T47D (cell line): ENCODE data around the gene ARID3B.
A peak's percentile ranks its signal among the peaks of the same experiment; 100 is the strongest.

Source experiments
- DNase-seq, 2 experiments: peaks; one replicate each; pipeline versions ENCODE4 v3.0.0 to v3.0.0-alpha.2; 2011 to 2012; ENCODE audit warnings: low read depth in 1 of 2, low spot score in 1 of 2
- JUND ChIP-seq: IDR thresholded peaks from 2 replicates; pipeline ENCODE4 v1.6.1; 2012; ENCODE audit warnings: low read depth
- in situ Hi-C: cut with HindIII; loops from 2 replicates; pipeline ENCODE4 v1.10.0; 2016; ENCODE audit warnings: low sequenced_read_pairs, low pct_unique_long_range_greater_than_20kb

ARID3B gene

DNA sequence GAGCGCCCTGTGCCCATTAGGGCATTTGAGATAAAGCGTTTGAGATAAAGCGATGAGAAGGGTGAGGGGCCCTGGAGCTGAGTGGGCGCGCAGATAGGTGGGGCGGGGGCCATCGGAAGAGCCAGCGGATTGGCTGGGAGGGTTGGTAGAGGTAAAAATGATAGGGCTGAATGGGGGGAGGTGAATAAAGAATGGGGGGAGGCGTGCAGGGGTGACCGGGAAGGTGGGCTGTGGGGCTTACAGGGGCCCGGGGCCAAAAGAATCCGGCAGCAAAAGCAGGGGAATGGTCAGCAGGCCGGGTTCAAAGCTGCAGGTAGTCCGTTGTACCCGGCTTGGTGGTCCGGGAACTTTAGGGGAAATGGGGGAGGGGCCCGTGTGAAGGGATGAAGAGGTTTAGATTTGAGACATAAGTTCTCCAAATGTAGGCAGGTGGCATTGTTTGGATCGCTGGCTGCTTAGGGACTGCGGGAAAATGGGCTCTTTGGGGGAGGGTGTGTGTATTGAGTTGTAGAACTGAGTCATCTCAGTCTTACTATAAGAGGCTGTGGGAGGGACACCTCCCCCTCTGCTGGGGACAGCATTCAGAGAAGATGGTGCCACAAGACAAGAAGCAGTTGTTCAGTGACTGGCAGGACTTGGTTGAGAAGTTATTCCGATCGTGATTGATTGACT is 610 bp downstream of the ARID3B start:
- in situ Hi-C loops = no loop called here
- DNase-seq = peak in 1 of 2 experiments; percentile 59
- no peak for TF ChIP-seq JUND

DNA sequence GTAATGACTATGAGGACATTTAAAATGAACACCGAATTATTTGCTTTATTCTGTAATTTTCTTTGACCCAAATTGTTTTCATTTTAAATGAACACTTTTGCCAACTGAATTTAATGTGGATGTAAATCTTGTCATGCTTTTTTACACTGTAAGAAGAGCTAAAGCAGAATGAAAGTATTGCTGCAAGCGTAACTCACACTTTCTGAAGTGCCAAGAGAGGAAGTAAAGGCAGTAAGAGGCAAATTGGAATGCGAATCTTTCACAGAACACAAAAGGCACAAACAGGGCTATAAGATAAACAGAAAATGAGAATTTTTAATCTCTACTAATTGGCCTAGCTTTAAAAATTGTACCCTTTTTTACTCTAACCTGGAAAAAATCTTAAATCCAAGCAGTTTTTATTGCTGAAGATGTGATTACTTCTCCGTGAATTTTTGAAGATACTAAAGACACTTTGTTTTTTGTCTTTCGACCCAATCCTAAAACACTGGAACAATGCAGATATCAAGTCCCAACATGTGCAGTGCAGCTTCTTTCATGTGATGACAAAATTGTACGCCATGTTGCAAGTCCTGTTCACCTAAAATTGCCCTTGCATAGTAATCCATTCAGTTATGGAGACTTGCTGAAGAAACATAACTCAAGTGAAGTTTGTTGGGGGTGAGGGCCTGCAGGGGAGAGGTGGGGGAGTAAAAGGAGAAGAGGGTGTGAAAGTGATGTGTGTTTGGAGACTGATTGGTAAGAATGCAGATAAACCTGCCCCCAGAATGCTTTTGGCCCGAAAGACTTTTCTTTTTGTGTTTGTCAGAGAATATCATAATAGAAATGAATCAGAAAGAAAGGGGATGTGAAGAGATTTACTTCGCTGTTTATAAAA is 1.4 kb downstream of the ARID3B start:
- TF ChIP-seq JUND = no peak
- DNase-seq = no peak
- in situ Hi-C loops = no loop called here

DNA sequence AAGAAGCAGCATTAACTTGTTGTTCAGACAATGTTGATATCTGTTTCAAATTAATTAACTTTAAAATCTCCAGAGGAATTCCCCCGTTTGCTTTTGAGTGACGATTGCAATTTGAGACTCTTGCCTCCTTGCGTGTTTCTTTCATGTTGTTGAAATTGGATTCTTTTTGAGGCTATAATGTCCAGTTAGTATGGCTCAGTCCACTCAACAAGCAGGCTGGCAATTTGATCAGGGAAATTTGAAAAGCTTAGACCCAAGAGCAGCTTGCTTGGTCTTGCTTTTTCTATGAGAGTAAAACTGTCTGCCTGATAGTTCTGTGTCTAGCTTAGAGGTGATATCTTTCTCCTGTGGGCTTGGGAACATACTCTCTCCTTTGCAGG is 2.0 kb downstream of the ARID3B start:
- DNase-seq = no peak
- in situ Hi-C loops = no loop called here

DNA sequence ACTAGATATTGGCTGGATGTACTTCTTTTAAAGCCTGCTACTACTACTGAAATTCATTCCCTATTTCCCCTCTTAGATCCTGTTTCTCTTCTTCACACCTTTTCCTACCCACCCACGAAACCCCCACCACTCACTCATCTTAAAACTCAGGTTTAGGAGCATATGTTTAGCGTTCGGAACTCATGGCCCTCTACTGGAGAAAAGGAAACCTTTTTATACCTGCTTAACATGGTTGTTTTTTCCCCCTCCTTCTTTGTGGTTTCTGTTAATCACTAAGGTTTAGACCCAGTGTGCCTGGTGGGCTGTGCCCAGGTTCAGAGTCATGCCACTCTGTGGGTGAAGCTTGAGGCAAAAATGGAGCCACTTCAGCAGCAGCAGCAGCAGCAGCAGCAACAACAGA is 2.6 kb downstream of the ARID3B start:
- in situ Hi-C loops = no loop called here
- peak in 1 of 2 experiments; percentile 22 for DNase-seq
- no peak for TF ChIP-seq JUND

More for the DNA sequence above, 2.0 kb downstream of the ARID3B start:
- TF ChIP-seq JUND = no peak

DNA sequence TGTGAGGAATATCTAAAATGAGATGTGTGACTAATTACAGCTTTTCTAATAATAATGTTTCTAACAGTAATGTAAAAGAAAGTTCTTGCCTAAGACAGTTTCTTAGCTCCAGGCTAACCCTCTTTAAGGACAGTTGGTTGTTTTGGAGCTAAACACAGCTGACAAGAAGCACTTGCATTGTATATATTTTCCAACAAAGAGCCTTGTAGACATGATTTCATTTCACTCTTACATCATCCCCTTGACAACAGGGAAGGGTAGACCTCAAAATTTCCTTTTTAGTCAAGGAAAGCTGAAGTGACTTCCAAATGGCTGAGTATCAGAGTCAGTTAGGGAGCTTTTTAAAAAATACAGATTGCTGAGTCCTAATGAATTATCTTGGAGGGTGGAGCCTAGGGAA is 4.1 kb downstream of the ARID3B start:
- in situ Hi-C loops = no loop called here
- DNase-seq = no peak
- no peak for TF ChIP-seq JUND

DNA sequence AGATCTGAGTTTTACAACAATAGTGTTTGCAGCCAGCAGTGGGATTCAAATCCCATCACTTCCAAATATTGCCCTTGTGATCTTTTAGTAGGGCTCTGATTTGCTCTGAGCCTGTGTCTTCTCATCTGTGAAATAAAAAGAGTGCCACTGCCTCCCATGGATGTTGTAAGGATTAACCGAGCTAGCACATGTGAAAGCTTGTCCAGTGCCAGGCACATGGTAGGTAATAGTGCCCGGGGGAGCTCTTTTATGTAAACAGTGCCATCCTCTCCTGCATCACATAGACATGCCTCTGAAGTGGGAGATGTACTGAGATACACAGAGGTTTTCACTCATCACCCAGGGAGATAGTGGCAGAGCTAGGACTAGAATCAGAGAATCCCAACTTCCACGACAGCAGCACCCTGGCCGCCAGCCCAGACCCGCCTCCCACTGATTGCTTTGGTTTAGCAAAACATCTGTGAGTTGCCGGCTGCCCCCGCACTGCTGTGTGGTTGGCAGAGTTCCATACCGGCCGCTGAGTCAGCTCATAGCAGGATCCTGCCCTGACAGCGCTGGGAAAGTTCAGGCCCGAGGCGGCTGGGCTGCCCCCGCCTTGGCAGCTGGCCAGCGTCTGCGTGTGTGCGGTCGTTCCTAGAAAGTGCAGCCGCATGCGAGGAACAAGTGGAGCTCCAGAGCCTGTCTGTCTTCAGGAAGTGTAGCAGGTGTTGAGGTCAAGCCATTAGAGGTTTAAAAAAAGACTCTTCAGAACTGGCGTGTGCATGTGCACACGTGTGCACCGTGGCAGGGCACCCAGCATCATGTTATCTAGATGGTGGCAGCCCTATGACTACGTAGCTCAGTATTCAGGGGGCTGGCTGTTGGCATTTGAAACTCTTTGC is 5.0 kb downstream of the ARID3B start:
- no peak for TF ChIP-seq JUND
- peak in 1 of 2 experiments; percentile 82 for DNase-seq
- in situ Hi-C loops = no loop called here

DNA sequence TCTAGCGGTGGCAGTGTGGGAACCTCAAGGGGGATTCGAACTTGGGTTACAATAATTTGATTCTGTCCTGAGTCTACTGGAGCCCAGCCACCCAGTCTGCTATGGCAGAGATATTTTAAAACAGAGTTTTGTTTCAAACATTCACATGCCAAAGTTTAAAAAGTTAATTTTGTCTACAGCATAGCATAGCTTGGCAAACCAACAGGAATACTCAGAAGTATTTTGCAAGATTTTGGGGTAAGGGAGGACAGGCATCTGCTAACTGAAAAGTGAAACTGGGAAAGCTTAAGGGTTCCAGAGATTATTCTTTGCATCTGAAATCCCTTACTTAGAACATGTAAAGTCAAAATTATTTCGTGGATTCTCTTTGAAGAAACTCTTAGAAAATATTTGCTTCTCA is 6.6 kb downstream of the ARID3B start:
- no peak for DNase-seq
- no peak for TF ChIP-seq JUND
- in situ Hi-C loops = no loop called here

DNA sequence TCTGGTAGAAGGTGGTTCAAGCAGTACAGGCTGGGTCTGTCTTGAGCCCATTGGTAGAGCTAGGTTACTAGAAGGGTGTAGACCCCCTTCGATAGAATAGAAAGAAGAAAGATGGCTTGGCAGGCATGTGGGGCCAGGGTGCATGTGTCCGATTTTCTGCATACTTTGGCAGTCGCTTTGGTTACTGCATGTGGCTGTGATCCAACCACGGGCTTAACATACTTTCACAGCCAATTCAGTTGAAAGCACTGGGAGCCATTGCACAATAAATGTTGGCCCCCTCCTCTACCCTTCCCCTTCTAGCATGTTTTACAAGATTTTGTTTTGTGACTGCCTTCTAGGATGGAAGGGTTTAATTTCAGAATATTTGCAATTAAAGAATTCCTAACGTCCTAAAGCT is 7.2 kb downstream of the ARID3B start:
- in situ Hi-C loops = no loop called here
- no peak for DNase-seq
- no peak for TF ChIP-seq JUND

DNA sequence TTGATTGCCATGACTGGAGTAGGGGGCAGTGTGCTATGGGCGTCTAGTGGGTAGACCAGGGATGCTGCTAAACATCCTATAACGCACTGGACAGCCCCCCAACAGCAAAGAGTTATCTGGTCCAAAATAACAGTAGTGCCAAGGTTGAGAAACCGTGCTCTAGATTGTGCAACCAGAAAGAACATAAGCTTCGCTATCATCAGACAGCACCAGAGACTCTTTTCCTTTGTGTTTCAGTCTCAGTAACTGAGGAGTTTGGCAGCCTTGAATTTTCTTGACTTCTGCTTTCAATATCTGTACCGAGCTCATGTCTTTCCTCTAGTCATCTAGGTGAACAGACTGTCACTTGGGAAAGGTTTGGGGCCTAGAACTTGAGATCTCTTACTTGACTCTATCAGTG is 8.8 kb downstream of the ARID3B start:
- in situ Hi-C loops = no loop called here
- DNase-seq = no peak
- no peak for TF ChIP-seq JUND

DNA sequence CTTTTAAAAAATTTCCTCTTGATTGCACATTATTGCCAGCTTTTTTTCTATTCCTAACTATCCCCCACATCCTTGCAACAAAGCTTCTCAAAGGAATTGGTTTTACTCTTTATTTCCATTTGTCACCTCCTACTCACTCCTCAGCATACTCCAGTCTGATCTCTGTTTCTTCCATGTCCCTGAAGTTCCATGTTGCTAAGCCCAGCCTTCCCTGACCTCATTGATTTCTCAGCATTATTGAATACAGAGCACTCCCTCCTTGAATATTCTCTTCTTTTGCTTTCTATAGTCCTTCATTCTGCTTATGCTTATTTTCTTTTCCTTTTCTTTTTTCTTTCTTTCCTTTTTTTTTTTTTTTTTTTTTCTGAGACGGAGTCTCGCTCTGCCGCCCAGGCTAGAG is 10.7 kb downstream of the ARID3B start:
- no peak for TF ChIP-seq JUND
- in situ Hi-C loops = no loop called here
- DNase-seq = no peak

DNA sequence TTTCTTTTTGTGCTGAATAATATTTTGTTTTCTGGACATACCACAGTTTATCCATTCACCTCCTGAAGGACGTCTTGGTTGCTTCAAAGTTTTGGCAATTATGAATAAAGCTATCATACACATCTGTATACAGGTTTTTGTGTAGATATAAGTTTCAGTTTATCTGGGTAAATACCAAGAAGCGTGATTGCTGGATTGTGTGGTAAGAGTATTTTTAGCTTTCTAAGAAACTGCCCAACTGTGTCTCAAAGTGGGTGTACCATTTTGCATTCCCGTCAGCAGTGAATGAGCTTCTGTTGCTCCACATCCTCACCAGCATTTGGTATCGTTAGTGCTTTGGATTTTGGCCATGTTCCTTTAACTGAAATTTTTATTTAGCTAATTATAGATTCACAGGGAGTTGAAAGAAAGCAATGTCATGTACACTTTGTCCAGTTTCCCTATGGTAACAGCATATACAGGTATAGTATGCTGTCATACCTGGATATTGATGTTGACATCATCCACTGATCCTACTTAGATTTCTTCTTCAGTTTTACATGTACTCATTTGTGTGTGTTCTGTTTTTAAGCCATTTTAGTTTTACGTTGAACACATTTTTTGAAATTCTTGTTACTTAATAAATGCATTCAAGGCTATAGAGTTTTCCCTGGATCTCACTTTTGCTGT is 11.9 kb downstream of the ARID3B start:
- no peak for DNase-seq
- TF ChIP-seq JUND = no peak
- in situ Hi-C loops = no loop called here

DNA sequence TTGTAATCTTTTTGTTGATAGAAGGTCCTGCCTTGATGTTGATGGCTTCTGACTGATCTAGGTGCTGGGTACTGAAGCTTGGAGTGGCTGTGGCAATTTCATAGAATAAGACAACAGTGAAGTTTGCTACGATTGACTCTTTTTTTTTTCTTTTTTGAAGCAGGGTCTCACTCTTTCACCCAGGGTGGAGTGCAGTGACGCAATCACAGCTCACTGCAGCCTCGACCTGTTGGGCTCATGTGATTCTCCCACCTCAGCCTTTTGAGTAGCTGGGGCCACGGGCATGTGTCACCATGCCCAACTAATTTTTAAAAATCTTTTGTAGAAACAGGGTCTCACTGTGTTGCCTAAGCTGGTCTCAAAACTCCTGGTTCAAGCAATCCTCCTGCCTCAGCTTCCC is 14.2 kb downstream of the ARID3B start:
- in situ Hi-C loops = no loop called here
- TF ChIP-seq JUND = no peak
- DNase-seq = no peak

DNA sequence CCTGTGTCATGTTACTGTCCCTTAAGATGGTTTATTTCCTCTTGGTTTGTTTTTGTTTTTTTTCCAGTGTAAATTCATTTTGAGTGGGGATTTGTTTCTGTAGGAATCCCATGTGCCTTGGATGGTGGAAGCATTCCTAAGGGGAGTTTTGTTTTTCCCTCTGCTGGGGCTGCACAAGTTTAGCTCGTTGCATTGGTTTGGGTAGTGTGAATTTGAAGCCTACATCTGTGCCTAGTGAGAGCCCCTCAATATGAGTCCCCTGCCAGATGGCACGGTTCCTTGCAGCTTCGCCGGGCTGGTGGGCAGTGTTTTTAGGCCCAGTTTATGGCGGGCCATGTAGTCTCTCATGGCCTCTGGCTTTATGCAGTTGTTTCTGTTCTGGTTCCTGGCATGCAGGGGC is 17.7 kb downstream of the ARID3B start:
- in situ Hi-C loops = no loop called here
- DNase-seq = no peak
- TF ChIP-seq JUND = no peak
